Measurements from ENCODE around the gene NLK. TPM values are rescaled to one million over a fixed set of nuclear protein-coding genes. Genes with fewer than 3 reads are reported as not detected.
"Not testable (repeated sequence)": the region's sequence is repeated elsewhere in the genome, so short reads cannot be mapped to it uniquely, and the experiment has no call there.

Gene NLK
- total and polyA plus RNA-seq, 7 donors, result 4.0 to 13.0 (median 8.1) TPM

- TF ChIP-seq CTCF (IDR thresholded peaks at IDR 0.05), result no peak
- no peak overlapping the region for H3K4me3 ChIP-seq
- peaks cover 0 to 71% (median 21%) of the 10 kb centered on the region in 3 donors for H3K27me3 ChIP-seq (ENCODE audit: insufficient read depth in 3 of 3, low read length in 2 of 3)
- peaks cover 5% of the 10 kb centered on the region for H3K4me1 ChIP-seq
- H3K9me3 ChIP-seq, result no peaks in the 10 kb centered on the region
- no peak overlapping the region for H3K27ac ChIP-seq
- H3K36me3 ChIP-seq (ENCODE audit: insufficient read depth in 1 of 2, low read depth in 1 of 2), result no peaks in the 10 kb centered on the region
- no peak for DNase-seq
- 47 to 50% (median 47%) methylated on average over 7 of the region's 7 CpGs for WGBS, 3 donors
- intact Hi-C loops (cut with DNase I), result no loop called here
- ATAC-seq, result no peak
These were observed 187.5 kb downstream of the NLK start for GRCh38 chr17:28230011-28230410.

GRCh38 chr17:28230607-28231006 is 188.1 kb downstream of the NLK start:
- WGBS, 3 donors, result 30 to 33% (median 32%) methylated on average over 6 of the region's 6 CpGs
- H3K27ac ChIP-seq; intact Hi-C loops (cut with DNase I); H3K9me3 ChIP-seq; ATAC-seq; H3K4me3 ChIP-seq; H3K4me1 ChIP-seq; H3K36me3 ChIP-seq (ENCODE audit: insufficient read depth in 1 of 2, low read depth in 1 of 2); DNase-seq: not testable (repeated sequence)
- peaks cover 0 to 68% (median 21%) of the 10 kb centered on the region in 3 donors for H3K27me3 ChIP-seq (ENCODE audit: insufficient read depth in 3 of 3, low read length in 2 of 3)

- H3K9me3 ChIP-seq; H3K4me1 ChIP-seq; H3K4me3 ChIP-seq; H3K27ac ChIP-seq; DNase-seq; ATAC-seq; intact Hi-C loops (cut with DNase I); H3K36me3 ChIP-seq (ENCODE audit: insufficient read depth in 1 of 2, low read depth in 1 of 2): not testable (repeated sequence)
- H3K27me3 ChIP-seq (ENCODE audit: insufficient read depth in 3 of 3, low read length in 2 of 3), result peaks cover 0 to 59% (median 20%) of the 10 kb centered on the region in 3 donors
- 70 to 79% (median 76%) methylated on average over 5 of the region's 5 CpGs for whole genome bisulfite sequencing, 3 donors
These were observed 189.1 kb downstream of the NLK start for GRCh38 chr17:28231624-28232023.

DNA sequence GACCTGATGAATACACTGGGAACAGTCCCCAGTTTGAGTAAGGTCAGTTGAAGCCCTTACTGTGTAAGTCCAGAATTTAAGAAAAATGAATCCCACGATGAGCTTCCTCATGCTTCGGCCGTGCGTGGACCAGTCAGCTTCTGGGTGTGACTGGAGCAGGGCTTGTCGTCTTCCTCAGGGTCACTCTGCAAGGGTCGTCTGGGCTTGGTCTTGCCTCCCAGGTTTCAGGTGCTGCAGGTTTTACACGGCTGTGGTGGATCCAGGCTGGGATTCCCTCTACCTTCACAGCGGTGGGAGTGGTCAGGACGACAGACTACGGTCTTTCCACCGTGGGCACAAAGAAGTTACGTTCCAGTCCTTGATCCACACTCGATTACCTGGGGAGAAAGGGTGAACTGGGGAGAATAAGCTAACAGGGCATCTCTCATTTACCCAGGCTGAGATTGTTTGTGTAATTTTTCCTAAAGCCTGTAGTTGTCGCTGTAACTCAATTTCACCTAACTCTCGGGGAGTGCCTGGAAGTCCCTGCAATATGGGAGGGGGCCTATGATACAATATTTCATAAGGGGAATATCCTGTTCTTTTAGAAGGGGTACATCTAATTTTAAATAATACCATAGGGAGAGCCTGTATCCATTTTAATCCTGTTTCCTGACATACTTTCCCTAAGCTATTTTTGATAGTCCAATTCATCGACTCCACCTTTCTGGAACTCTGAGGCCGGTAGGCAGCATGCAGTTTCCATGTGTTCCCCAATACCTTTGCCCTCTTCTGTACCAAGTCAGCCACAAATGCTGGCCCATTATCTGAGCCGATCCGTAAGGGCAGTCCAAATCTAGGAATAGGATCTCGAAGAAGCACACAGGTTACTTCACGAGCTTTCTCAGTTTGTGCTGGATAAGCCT is 190.7 kb downstream of the NLK start:
- H3K27me3 ChIP-seq (ENCODE audit: insufficient read depth in 3 of 3, low read length in 2 of 3), result peaks cover 0 to 43% (median 9%) of the 10 kb centered on the region in 3 donors
- DNase-seq; intact Hi-C loops (cut with DNase I); H3K9me3 ChIP-seq; H3K4me1 ChIP-seq; H3K4me3 ChIP-seq; H3K36me3 ChIP-seq (ENCODE audit: insufficient read depth in 1 of 2, low read depth in 1 of 2); ATAC-seq; H3K27ac ChIP-seq: not testable (repeated sequence)
- 55 to 60% (median 55%) methylated on average over 21 of the region's 21 CpGs for WGBS, 3 donors
- TF ChIP-seq CTCF (IDR thresholded peaks at IDR 0.05), result peak; percentile 35

- intact Hi-C loops (cut with DNase I), result not testable (repeated sequence)
These were observed 191.7 kb downstream of the NLK start for GRCh38 chr17:28233872-28234856.

GRCh38 chr17:28235066-28235700 is 192.7 kb downstream of the NLK start:
- H3K36me3 ChIP-seq (ENCODE audit: insufficient read depth in 1 of 2, low read depth in 1 of 2); intact Hi-C loops (cut with DNase I); H3K4me1 ChIP-seq; H3K4me3 ChIP-seq; H3K27ac ChIP-seq; ATAC-seq; H3K9me3 ChIP-seq: not testable (repeated sequence)
- WGBS, 3 donors, result 64 to 70% (median 67%) methylated on average over 11 to 12 of the region's 12 CpGs
- H3K27me3 ChIP-seq (ENCODE audit: insufficient read depth in 3 of 3, low read length in 2 of 3), result peaks cover 0 to 24% (median 5%) of the 10 kb centered on the region in 3 donors
- DNase-seq, result peak in 1 of 2 donors; percentile 19

More at GRCh38 chr17:28233872-28234856, 191.7 kb downstream of the NLK start:
- not testable (repeated sequence) for ATAC-seq; DNase-seq; H3K4me1 ChIP-seq; H3K27ac ChIP-seq; H3K36me3 ChIP-seq (ENCODE audit: insufficient read depth in 1 of 2, low read depth in 1 of 2); H3K4me3 ChIP-seq; H3K9me3 ChIP-seq
- 62 to 69% (median 68%) methylated on average over 22 of the region's 22 CpGs for WGBS, 3 donors
- H3K27me3 ChIP-seq (ENCODE audit: insufficient read depth in 3 of 3, low read length in 2 of 3), result peaks cover 0 to 34% (median 7%) of the 10 kb centered on the region in 3 donors

- H3K4me3 ChIP-seq; ATAC-seq; H3K9me3 ChIP-seq; H3K27ac ChIP-seq; H3K36me3 ChIP-seq (ENCODE audit: insufficient read depth in 1 of 2, low read depth in 1 of 2); H3K4me1 ChIP-seq; intact Hi-C loops (cut with DNase I); DNase-seq: not testable (repeated sequence)
- WGBS, 3 donors, result 74 to 76% (median 75%) methylated on average over 13 of the region's 13 CpGs
- peaks cover 0 to 17% (median 3%) of the 10 kb centered on the region in 3 donors for H3K27me3 ChIP-seq (ENCODE audit: insufficient read depth in 3 of 3, low read length in 2 of 3)
These were observed 193.7 kb downstream of the NLK start for GRCh38 chr17:28236033-28236653.

DNA sequence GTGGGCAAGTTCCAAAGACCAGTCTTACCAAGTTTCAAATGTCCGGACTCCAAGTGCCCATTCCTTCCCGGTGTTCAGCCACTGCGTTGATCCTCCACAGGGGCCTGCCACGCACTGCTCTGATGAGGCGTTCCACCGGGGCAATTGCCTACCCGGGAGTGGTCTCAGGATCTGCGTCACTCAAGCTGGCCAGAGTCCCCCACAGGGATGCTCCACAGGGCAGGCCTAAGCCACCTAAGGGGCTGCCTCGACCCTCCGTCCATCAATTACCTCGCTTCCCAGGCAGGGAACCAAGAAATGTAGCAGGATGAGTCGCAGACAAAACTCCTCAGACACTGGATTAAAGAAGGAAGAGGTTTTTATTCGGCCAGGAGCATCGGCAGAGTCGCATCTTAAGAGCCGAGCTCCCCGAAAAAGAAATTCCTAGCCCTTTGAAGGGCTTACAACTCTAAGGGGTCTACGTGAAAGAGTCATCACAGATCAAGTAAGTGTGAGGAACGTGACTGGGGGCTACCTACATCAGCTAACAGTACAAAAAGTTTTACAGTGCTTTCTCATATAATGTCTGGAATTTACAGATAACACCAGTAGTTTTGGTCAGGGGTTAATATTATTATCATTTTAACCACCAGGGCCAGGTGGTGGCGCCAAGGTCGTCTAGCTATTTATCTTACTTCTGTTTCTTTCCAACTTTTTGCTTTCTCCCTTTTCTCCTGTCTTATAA is 196.2 kb downstream of the NLK start:
- H3K27me3 ChIP-seq (ENCODE audit: insufficient read depth in 3 of 3, low read length in 2 of 3); ATAC-seq; DNase-seq; H3K36me3 ChIP-seq (ENCODE audit: insufficient read depth in 1 of 2, low read depth in 1 of 2); H3K4me1 ChIP-seq; intact Hi-C loops (cut with DNase I); H3K4me3 ChIP-seq; H3K27ac ChIP-seq; H3K9me3 ChIP-seq: not testable (repeated sequence)
- WGBS, 3 donors, result 75 to 82% (median 77%) methylated on average over 19 to 21 of the region's 21 CpGs
